Posterior cingulate gyrus (tissue), 11 donors: ENCODE measurements around the gene DCLK1.
A peak's percentile ranks its signal among the peaks of the same experiment; 100 is the strongest.
"Not testable (repeated sequence)": the region's sequence is repeated elsewhere in the genome, so short reads cannot be mapped to it uniquely, and the experiment has no call there.

Experiments used
- DNase-seq, 10 donors: peaks; one replicate each; pipeline versions ENCODE4 v3.0.0 to v3.0.0-alpha.2; 2020 to 2021; ENCODE audit warnings: mixed read lengths in 3 of 10
- intact Hi-C: fragments of 100-400 bp; cut with DNase I; formaldehyde crosslinking; loops from one replicate; pipeline ENCODE4 v1.15.1; 2023

DCLK1 gene

GRCh38 chr13:35993686-35994085, 137.5 kb downstream of the DCLK1 start:
- DNase-seq: no peak
- intact Hi-C loops: no loop called here

- intact Hi-C loops: no loop called here
- peak in 4 of 10 donors; percentile 26 to 88 (median 35) for DNase-seq
Observed at GRCh38 chr13:35992964-35993363, 138.2 kb downstream of the DCLK1 start.

DNA sequence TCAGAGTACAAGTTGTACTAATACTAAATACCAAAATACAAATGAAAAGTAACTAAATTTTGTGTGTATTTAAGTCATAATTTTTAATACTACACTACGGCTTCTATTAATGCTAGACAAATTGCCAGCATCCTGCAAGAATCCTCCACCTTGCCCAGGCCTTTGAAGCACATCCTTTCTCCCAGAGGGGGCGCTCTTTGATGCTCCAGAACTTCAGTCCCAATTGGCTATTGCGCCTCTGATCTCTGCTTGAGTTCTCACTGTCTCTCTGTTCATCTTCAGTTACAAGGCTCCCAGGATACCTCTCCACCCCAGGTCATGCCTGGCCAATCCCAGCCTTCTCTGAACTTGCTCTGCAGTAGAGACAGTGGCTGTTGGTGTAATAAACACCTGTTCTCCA, 141.0 kb downstream of the DCLK1 start:
- DNase-seq: no peak
- intact Hi-C loops: no loop called here

- peak in 1 of 10 donors; percentile 59 for DNase-seq
Observed at GRCh38 chr13:35988648-35989081, 142.5 kb downstream of the DCLK1 start.

DNA sequence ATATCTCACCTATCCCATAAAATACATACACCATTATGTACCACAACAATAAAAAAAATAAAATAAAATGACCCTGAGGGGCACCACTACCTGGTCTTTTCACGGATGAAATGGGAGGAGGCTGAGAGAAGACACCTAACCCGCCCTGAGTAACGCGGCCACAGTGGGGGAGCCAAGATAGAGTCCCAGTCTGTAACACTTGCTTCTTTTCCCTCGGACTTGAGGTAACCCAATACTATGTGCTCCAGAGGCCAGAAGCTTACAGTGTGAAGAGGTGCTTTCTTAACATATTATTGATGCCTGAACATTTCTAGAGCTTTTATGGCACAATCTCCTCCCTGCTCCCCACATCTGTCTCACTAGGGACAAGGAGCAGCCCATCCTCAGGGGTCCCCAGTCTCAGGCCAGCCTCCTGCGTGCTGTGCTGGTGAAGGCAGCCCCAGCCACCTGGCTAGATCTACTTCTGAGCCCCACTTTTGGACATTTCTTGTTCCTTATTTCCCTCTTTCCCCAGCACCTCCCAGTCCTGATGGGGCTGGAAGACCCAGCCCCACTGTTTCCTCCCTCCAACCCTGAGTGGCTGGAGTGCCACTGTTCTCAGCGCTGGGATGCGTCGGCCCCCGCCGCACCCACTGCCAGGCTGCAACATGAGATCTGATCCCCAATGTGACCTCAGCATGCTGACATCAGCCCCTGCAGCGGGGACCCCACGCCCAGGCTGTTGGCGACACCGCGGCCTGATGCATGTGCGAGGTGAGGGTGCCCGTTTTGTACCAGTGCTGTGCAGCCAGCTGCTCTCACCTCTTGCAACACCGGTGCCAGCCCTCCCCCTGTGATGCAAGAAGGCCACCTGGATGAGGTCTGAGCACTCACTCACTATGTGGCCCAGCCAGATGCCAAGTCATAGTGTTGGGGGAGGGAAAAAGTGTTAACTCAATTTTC, 143.3 kb downstream of the DCLK1 start:
- intact Hi-C loops: no loop called here
- peak in 1 of 10 donors; percentile 80 for DNase-seq

More at GRCh38 chr13:35988648-35989081, 142.5 kb downstream of the DCLK1 start:
- intact Hi-C loops: no loop called here

GRCh38 chr13:35984776-35985453, 146.3 kb downstream of the DCLK1 start:
- DNase-seq: peak in 6 of 10 donors; percentile 33 to 87 (median 60)
- intact Hi-C loops: no loop called here

DNA sequence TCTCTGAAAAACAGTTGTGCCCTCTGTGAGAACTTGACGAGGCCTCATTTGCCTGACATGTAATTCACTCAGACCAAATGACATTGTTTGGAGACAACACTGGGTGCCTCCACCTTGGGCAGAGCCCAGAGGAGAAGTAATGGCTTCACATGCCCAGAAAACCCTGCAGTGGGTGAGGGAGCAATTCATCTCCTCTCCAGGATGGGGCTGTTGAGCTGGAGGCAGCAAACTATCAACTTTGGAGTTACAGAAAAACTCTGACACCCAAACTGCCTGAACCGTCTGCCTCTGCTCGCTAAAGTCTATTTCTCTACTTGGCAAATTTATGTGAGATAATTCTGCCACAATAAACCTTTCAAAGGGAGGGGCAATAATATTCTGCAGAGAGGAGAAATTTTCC, 146.9 kb downstream of the DCLK1 start:
- intact Hi-C loops: no loop called here
- peak in 1 of 10 donors; percentile 76 for DNase-seq

GRCh38 chr13:35983703-35984102, 147.5 kb downstream of the DCLK1 start:
- DNase-seq, intact Hi-C loops: not testable (repeated sequence)

GRCh38 chr13:35983206-35983605, 148.0 kb downstream of the DCLK1 start:
- intact Hi-C loops: no loop called here
- DNase-seq: no peak

DNA sequence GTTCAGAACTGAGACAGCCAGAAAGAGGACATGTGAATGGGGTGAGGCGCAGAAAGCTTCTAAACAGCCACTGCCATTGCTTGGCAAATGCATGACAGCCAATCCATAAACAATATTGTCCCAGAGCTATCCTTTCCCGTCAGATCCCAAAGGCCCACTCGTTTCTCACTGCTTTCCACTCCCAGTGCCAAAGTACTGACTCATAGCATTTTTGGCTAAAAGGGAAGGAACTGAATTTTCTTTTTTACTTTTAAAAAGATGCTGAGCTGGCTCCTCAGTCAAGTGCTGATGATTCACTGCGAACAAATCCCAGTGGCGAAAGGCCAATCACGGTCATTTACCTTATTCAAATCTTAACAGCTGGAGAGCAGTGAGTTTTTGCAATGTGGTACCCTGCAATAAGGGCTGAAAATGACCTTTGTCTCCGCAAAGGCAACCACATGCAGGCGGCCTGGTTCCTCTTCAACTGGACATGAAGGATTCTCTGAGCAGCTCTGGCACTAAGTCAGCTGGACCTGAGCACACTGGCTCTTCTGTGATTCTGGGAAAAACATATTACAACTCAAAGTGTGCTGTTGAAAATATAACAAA, 151.7 kb downstream of the DCLK1 start:
- intact Hi-C loops: no loop called here
- DNase-seq: peak in 6 of 10 donors; percentile 17 to 84 (median 34)

DNA sequence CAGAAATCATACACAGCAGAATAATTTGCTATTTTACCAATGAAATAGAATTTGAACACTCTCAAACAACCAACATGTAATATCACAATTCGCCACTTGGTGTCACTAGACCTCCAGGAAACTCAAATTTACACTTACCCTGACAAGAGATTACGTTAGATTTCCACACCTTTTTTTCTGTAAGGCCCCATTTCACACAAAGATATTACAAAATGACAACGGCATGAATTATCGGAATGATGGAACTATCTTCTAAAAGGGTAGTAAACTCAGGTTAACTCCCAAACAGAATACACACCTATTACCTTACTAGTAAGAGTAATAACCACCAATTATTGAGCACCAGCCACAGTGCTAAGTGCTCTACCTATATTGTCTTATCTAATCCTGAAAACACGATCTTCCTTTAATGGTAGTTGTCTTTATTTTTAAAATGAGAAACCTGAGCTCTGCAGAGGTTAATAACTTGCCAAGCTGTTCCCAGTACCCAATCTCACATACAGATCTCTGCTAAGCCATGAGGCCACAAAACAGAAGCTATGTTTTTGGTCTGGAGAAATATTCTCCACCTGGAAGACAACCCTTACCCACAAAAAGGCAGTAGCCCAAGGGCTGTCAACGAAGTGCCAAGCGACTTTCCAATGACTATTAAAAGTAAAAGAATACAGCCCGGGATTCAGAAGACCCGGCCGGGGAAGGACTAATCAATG, 152.4 kb downstream of the DCLK1 start:
- intact Hi-C loops: loop anchor here (1.0 kb wide), 1 partner anchor 297 kb away; no protein-coding TSS in a partner anchor
- DNase-seq: no peak

DNA sequence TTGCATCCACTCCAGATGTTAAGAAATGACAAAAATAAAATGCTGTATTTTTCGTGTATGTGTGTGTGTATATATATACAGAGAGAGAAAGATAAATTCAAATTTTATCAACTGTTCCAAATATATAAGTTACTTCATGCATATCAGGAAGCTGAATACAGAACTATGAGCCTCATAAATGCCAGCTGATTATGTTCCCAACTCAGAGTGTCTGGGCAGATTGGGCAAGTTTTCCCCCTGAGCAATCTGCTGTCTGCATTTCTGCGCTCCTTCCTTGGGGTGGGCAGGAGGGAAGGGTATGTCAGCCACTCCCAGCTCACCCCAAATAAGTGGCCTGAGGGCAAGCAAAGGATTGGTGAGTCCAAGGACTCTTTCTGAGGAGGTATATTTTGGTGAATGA, 154.1 kb downstream of the DCLK1 start:
- no peak for DNase-seq
- intact Hi-C loops: no loop called here

DNA sequence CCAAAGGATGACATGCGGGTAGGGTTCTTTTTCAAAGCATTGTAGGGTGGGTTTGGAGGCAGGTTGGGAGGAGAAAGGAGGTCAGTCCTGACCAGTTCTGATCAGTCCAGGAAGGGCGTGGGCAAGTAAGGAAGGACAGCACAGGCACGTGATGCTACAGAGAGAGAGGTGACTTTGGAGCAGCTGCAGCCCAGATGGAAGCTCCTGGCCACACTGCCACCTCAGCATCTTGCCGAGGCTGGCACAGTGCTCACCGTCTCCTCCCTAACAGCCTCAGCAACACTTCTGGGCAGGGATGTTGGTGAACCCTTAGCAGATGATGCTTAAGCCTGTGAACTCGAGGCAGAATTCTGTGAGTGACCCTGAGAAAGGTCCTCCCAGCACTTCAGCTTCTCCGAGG, 155.1 kb downstream of the DCLK1 start:
- DNase-seq: peak in 3 of 10 donors; percentile 15 to 87 (median 71)
- intact Hi-C loops: no loop called here

- DNase-seq, intact Hi-C loops: not testable (repeated sequence)
Observed at GRCh38 chr13:35966951-35967350, 164.2 kb downstream of the DCLK1 start.

GRCh38 chr13:35966024-35966423, 165.2 kb downstream of the DCLK1 start:
- no peak for DNase-seq
- intact Hi-C loops: no loop called here

DNA sequence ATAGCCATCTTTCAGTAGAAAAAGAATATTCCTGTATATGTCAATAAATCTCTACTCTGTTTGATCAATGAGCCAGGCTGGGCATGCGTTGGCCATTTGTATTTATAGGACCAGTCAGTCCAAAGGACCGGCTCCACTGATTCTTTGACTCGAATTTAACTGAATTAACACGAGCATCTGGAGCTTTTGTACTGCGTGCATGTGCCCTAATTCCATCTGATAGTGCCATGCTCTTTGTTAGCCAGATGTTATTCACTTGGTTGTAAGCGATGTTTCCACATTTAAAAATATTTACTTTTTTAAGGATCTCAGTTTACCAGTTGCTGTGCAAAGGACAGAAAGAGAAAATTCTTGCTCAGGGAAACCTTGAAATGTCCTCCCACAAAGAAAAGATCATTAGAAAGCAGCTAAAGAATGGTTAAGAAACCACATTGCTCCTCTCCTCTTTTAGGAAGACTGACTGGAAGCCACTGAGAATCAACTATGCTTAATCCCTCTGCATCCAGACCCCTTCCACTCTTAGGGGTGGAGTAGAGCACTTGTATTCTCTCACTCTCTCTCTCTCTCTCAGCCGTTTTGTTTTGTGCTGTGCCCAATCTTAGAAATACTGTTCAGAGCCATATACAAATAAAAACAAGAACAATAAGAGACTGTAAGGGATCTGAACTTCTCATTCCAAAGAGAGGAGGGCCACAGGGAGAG, 165.8 kb downstream of the DCLK1 start:
- intact Hi-C loops: no loop called here
- no peak for DNase-seq

- intact Hi-C loops: no loop called here
Observed at GRCh38 chr13:35964863-35965180, 166.4 kb downstream of the DCLK1 start.

DNA sequence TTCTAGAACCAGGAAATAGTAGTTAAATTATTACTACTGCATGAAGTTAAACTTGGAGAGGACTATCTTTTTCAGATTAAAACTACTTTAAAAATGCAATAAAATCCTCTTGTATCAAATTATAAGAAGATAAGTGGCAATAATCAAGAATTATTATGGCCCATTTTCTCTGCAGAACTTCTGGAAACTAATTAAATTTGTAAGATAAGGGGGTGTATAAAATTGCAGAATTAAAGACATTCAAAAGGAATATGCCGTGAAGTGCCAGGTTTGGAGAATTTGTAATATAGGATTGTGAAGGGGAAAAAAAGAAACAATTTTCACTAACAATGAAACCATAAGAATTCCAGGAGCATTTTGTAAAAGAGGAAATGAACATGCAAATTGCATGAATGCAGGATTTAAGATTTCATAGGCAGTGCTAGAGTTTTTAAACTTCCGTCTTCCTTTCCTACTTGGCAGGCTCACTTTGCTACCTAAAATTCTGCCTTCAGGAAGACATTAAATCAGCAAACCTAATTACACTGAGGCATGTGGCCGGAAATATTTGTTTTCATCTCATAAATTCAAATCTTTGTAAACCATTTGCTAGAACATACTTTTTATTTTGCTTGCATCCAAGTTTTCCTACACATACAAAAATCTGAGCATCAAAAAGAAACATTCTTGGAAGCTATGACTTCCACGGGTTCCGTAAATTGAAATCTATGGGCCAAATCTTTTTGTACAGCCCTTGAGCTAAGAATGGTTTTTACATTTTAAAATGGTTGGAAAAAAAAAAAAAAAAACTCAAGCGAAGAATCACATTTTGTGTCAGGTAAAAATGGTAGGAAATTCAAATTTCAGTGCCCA, 166.9 kb downstream of the DCLK1 start:
- intact Hi-C loops: no loop called here
- no peak for DNase-seq

More at GRCh38 chr13:35964863-35965180, 166.4 kb downstream of the DCLK1 start:
- no peak for DNase-seq
